A549 (cell line): ENCODE measurements around the gene DNMT1. TPM values are rescaled to one million over a fixed set of nuclear protein-coding genes. Genes with fewer than 3 reads are reported as not detected.

Source experiments
- ATAC-seq, 2 experiments: fragments of 200-7000 bp in 1 of 2; fragments of >200 bp in 1 of 2; cut with Nextera tagmentation in 1 of 2; cut with Tn5 transposase in 1 of 2; 3 replicates each; pipeline versions ENCODE4 v1.8.0 to v1.9.1; 2018 to 2020; ENCODE audit warnings: mild to moderate bottlenecking in 1 of 2, moderate library complexity in 1 of 2
- CTCF ChIA-PET: fragments of 300-600 bp; sonication (Branson Sonifier 250); formaldehyde crosslinking; extraction: SDS; loops from one replicate; lab custom pipeline; 2021; ENCODE audit warnings: antibody characterized with exemption, inconsistent platforms; lab: Yijun Ruan, JAX
- POLR2A ChIA-PET: fragments of 350-600 bp; formaldehyde crosslinking; extraction: SDS; loops from one replicate; lab custom pipeline; 2021; ENCODE audit warnings: antibody characterized with exemption, inconsistent platforms; lab: Yijun Ruan, JAX
- DNase-seq, 2 experiments: peaks; one replicate each; pipeline versions ENCODE4 v3.0.0 to v3.0.0-alpha.2; 2011 to 2016; ENCODE audit warnings: low read depth in 1 of 2, low spot score in 1 of 2
- FAIRE-seq: peaks from 2 replicates; lab custom pipeline; 2011; peaks lifted over from hg19 to GRCh38; lab: Jason Lieb, UNC
- H3K27ac ChIP-seq, 2 experiments: fragments of >200 bp; sonication (Bioruptor Twin); formaldehyde crosslinking; 3 replicates each; pipeline ENCODE4 v1.5.1; 2016 to 2017
- H3K4me1 ChIP-seq: fragments of >200 bp; sonication (Bioruptor Twin); formaldehyde crosslinking; 3 replicates; pipeline ENCODE4 v1.6.1; 2016
- H3K4me2 ChIP-seq: fragments of >200 bp; sonication (Bioruptor Twin); formaldehyde crosslinking; 3 replicates; pipeline ENCODE4 v1.6.1; 2016
- H3K4me3 ChIP-seq: fragments of >200 bp; sonication (Bioruptor Twin); formaldehyde crosslinking; 3 replicates; pipeline ENCODE4 v1.5.1; 2016
- H3K9me3 ChIP-seq: fragments of >200 bp; sonication (Bioruptor Twin); formaldehyde crosslinking; 3 replicates; pipeline ENCODE4 v1.6.1; 2016
- ATOH8 ChIP-seq: fragments of 250-450 bp; sonication (Bioruptor Pico); IDR thresholded peaks from 2 replicates; pipeline ENCODE4 v1.5.0; 2020; ENCODE audit warnings: low read depth, mild to moderate bottlenecking, moderate library complexity
- CBX2 ChIP-seq: fragments of 200-600 bp; sonication (generic); IDR thresholded peaks from 2 replicates; pipeline ENCODE4 v1.6.1; 2016; ENCODE audit warnings: low read depth, mild to moderate bottlenecking, borderline replicate concordance
- CBX8 ChIP-seq: fragments of 200-600 bp; sonication (generic); IDR thresholded peaks from 2 replicates; pipeline ENCODE4 v1.6.1; 2016
- CHD4 ChIP-seq: fragments of 200-600 bp; sonication (generic); IDR thresholded peaks from 2 replicates; pipeline ENCODE4 v1.6.1; 2016; ENCODE audit warnings: antibody characterized with exemption, mild to moderate bottlenecking, borderline replicate concordance
- EHF ChIP-seq: fragments of 250-450 bp; sonication (Bioruptor Pico); IDR thresholded peaks from 2 replicates; pipeline ENCODE4 v1.5.0; 2020; ENCODE audit warnings: mild to moderate bottlenecking
- EHMT2 ChIP-seq: fragments of 200-600 bp; sonication (generic); IDR thresholded peaks from 2 replicates; pipeline ENCODE4 v1.6.1; 2016; ENCODE audit warnings: antibody characterized with exemption, low read depth, mild to moderate bottlenecking, moderate library complexity
- HOXA7 ChIP-seq: fragments of 250-450 bp; sonication (Bioruptor Pico); IDR thresholded peaks from 2 replicates; pipeline ENCODE4 v1.5.0; 2020; ENCODE audit warnings: mild to moderate bottlenecking, moderate library complexity
- HOXB13 ChIP-seq: fragments of 250-450 bp; sonication (Bioruptor Pico); IDR thresholded peaks from 2 replicates; pipeline ENCODE4 v1.5.0; 2020; ENCODE audit warnings: low read depth, mild to moderate bottlenecking, moderate library complexity
- JUNB ChIP-seq: fragments of >200 bp; sonication (Bioruptor Twin); formaldehyde crosslinking; IDR thresholded peaks from 2 replicates; pipeline ENCODE4 v1.6.1; 2016
- KDM1A ChIP-seq: fragments of 200-600 bp; sonication (generic); IDR thresholded peaks from 2 replicates; pipeline ENCODE4 v1.6.1; 2016; ENCODE audit warnings: low read depth, mild to moderate bottlenecking
- NPAS2 ChIP-seq: fragments of 250-450 bp; sonication (Bioruptor Pico); IDR thresholded peaks from 2 replicates; pipeline ENCODE4 v1.8.0; 2022; ENCODE audit warnings: mild to moderate bottlenecking, moderate library complexity, borderline replicate concordance
- POLR2AphosphoS2 ChIP-seq: conservative IDR thresholded peaks from 2 replicates; pipeline ENCODE4 v1.6.1; 2012; ENCODE audit warnings: low read length, improper control_type of control experiment, inconsistent platforms
- RAD21 ChIP-seq, 2 experiments: fragments of >200 bp in 1 of 2; sonication (Bioruptor Twin) in 1 of 2; formaldehyde crosslinking in 1 of 2; IDR thresholded peaks in 1 of 2; conservative IDR thresholded peaks in 1 of 2; 2 replicates in 1 of 2; 3 replicates in 1 of 2; pipeline ENCODE4 v1.6.1; 2012 to 2018; ENCODE audit warnings: inconsistent platforms in 1 of 2
- RARB ChIP-seq: fragments of 250-450 bp; sonication (Bioruptor Pico); IDR thresholded peaks from 2 replicates; pipeline ENCODE4 v1.8.0; 2021; ENCODE audit warnings: mild to moderate bottlenecking, moderate library complexity
- TFCP2L1 ChIP-seq: fragments of 250-450 bp; sonication (Bioruptor Pico); IDR thresholded peaks from 2 replicates; pipeline ENCODE4 v1.5.0; 2021; ENCODE audit warnings: mild to moderate bottlenecking
- TP53 ChIP-seq: fragments of 250-450 bp; sonication (Bioruptor Pico); IDR thresholded peaks from 2 replicates; pipeline ENCODE4 v1.5.0; 2021; ENCODE audit warnings: mild to moderate bottlenecking, moderate library complexity
- ZSCAN20 ChIP-seq: fragments of 250-450 bp; sonication (Bioruptor Pico); IDR thresholded peaks from 2 replicates; pipeline ENCODE4 v1.8.0; 2022; ENCODE audit warnings: mild to moderate bottlenecking, moderate library complexity
- WGBS: methylation state at CpG from one replicate; pipeline ENCODE4 v1.1.6; 2017; ENCODE audit errors: missing lambda C conversion rate; 5-methylcytosine and 5-hydroxymethylcytosine counted together
- polyA plus RNA-seq, 4 experiments: library from polyadenylated mRNA; depleted of rRNA in 3 of 4; stranded (reverse); fragments of >200 nt; fragmentation: RNase III in 1 of 4; extraction: RNeasy Plus Mini Kit Qiagen cat#74134 plus additional on column Dnase treatment in 1 of 4; gene quantifications; 2 replicates in 3 of 4; 3 replicates in 1 of 4; pipeline ENCODE4 v1.2.3, GENCODE V29; 2011 to 2017
- TF ChIP-seq, protein P1 (sequence below): fragments of >200 bp; sonication (Bioruptor Twin); formaldehyde crosslinking; IDR thresholded peaks from 3 replicates; pipeline ENCODE4 v1.5.1; 2016
- TF ChIP-seq, protein P2 (sequence below): IDR thresholded peaks from 2 replicates; pipeline ENCODE4 v1.6.1; 2012
- TF ChIP-seq, protein P3 (sequence below): fragments of >200 bp; sonication (Bioruptor Twin); formaldehyde crosslinking; IDR thresholded peaks from 3 replicates; pipeline ENCODE4 v1.6.1; 2016
- TF ChIP-seq, protein P4 (sequence below): fragments of 250-450 bp; sonication (Bioruptor Pico); IDR thresholded peaks from 2 replicates; pipeline ENCODE4 v1.5.0; 2021; ENCODE audit warnings: mild to moderate bottlenecking, moderate library complexity, borderline replicate concordance
- TF ChIP-seq, protein P5 (sequence below): IDR thresholded peaks from 2 replicates; pipeline ENCODE4 v1.6.1; 2012; ENCODE audit warnings: low read depth, borderline replicate concordance

The DNMT1 gene
- polyA plus RNA-seq, 2 of the 4 experiments (the other 2 are of a cell fraction) = 85.2 to 86.2 TPM

DNA sequence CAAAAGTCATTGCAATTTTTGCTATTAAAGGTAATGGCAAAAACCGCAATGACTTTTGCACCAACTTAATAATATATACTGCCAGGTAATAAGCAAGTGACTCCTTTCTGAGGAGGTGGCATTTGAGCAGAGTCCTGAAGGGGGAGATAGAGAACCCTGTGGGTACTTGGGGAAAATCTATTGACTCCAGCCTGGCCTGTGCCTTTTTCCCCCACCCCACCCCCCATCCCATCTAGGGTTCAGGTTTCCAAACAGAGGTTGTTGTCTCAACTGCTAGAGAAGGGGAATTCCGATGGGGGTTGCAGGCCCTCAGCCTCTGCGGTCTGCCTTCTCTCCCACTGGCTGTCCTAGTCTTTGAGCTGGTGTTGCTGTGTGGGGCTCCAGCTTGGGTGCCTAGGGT, 24.9 kb upstream of the DNMT1 start:
- Histone ChIP-seq H3K9me3 (no peaks in the 10 kb centered on the region), H3K4me3 (no peak overlapping the region), H3K4me2 (no peak overlapping the region), H3K4me1 (0 out of 3 replicates have a peak, but pooled peaks cover 4% of the 10 kb centered on the region)
- TF ChIP-seq POLR2AphosphoS2 (no peak), ATOH8 (CRISPR knock-in tag) (no peak), CHD4 (no peak), CBX8 (no peak), RAD21 (conservative IDR thresholded peaks at IDR 0.05 in 1 of 2, IDR thresholded peaks at IDR 0.05 in 1 of 2) (peak in 1 of 2 experiments; percentile 22; a peak in 1 of 5 replicates)
- TF ChIP-seq, protein P1, sequence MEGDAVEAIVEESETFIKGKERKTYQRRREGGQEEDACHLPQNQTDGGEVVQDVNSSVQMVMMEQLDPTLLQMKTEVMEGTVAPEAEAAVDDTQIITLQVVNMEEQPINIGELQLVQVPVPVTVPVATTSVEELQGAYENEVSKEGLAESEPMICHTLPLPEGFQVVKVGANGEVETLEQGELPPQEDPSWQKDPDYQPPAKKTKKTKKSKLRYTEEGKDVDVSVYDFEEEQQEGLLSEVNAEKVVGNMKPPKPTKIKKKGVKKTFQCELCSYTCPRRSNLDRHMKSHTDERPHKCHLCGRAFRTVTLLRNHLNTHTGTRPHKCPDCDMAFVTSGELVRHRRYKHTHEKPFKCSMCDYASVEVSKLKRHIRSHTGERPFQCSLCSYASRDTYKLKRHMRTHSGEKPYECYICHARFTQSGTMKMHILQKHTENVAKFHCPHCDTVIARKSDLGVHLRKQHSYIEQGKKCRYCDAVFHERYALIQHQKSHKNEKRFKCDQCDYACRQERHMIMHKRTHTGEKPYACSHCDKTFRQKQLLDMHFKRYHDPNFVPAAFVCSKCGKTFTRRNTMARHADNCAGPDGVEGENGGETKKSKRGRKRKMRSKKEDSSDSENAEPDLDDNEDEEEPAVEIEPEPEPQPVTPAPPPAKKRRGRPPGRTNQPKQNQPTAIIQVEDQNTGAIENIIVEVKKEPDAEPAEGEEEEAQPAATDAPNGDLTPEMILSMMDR = no peak; the same call in 2 of the 3 replicates
- TF ChIP-seq, protein P2, sequence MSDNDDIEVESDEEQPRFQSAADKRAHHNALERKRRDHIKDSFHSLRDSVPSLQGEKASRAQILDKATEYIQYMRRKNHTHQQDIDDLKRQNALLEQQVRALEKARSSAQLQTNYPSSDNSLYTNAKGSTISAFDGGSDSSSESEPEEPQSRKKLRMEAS = no peak
- TF ChIP-seq, all 56 proteins: peak for 1
- POLR2A ChIA-PET = no interaction called here
- DNase-seq = peak in 1 of 2 experiments; percentile 61
- H3K27ac ChIP-seq = no peak overlapping the region; a peak in 1 of 6 replicates
- 0% methylated on average over 1 of the region's 3 CpGs for WGBS
- ATAC-seq = peak; percentile 74 to 89; a peak in 4 of 6 replicates
- CTCF ChIA-PET = interaction anchor here (0.6 to 0.9 kb wide), 3 partner anchors 19 to 910 kb away, joined by 3 read pairs; no protein-coding TSS in a partner anchor
- FAIRE-seq = no peak

DNA sequence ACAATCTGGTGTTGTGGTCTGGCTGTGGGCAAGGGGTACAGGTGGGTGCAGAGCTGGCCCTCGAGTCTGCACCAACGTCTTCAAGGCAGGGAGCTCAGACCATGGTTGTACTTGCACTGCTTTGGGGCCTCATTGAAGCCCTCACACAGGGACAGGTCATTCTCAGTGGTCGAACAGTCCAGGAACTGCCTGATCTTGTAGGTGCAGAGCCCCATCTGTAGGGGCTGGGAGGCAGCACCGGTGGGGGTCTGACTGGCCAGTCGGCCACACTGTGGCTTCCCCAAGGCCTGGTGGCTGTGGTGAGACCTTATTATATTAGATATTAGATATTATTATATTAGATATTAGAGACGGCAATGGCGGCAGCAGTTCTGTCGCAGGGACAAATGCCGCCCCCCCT, 22.3 kb upstream of the DNMT1 start:
- CTCF ChIA-PET = no interaction called here
- no peak for FAIRE-seq
- H3K4me1 ChIP-seq = 0 out of 3 replicates have a peak, but pooled peaks cover 4% of the 10 kb centered on the region
- no peak for TF ChIP-seq POLR2AphosphoS2
- TF ChIP-seq, protein P3, sequence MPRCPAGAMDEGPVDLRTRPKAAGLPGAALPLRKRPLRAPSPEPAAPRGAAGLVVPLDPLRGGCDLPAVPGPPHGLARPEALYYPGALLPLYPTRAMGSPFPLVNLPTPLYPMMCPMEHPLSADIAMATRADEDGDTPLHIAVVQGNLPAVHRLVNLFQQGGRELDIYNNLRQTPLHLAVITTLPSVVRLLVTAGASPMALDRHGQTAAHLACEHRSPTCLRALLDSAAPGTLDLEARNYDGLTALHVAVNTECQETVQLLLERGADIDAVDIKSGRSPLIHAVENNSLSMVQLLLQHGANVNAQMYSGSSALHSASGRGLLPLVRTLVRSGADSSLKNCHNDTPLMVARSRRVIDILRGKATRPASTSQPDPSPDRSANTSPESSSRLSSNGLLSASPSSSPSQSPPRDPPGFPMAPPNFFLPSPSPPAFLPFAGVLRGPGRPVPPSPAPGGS = no peak
- H3K4me3 ChIP-seq = no peak overlapping the region
- H3K27ac ChIP-seq = no peak overlapping the region
- 62% methylated on average over 9 of the region's 9 CpGs for WGBS
- peak; percentile 34 to 36; a peak in 1 of 6 replicates for ATAC-seq
- POLR2A ChIA-PET = no interaction called here
- no peak overlapping the region for H3K4me2 ChIP-seq
- DNase-seq = peak in 1 of 2 experiments; percentile 17
- H3K9me3 ChIP-seq = no peaks in the 10 kb centered on the region

- no peak for FAIRE-seq
- ATAC-seq = no peak
- WGBS = 79% methylated on average over 5 of the region's 5 CpGs
- no peak overlapping the region for H3K4me2 ChIP-seq
- H3K4me3 ChIP-seq = no peak overlapping the region
- ChIA-PET CTCF (interaction anchor here (1.5 kb wide), 1 partner anchor 14 kb away, joined by 4 read pairs; no protein-coding TSS in a partner anchor), POLR2A (no interaction called here)
- no peak for DNase-seq
- 0 out of 3 replicates have a peak, but pooled peaks cover 2% of the 10 kb centered on the region for H3K4me1 ChIP-seq
- H3K9me3 ChIP-seq = no peaks in the 10 kb centered on the region
- H3K27ac ChIP-seq = no peak overlapping the region
- TF ChIP-seq KDM1A (no peak), TP53 (CRISPR knock-in tag) (no peak), ZSCAN20 (no peak), TFCP2L1 (CRISPR knock-in tag) (no peak), EHMT2 (no peak), CHD4 (no peak), ATOH8 (CRISPR knock-in tag) (no peak), JUNB (no peak), EHF (no peak), HOXB13 (CRISPR knock-in tag) (no peak), NPAS2 (CRISPR knock-in tag) (no peak), HOXA7 (CRISPR knock-in tag) (no peak), CBX2 (no peak), RARB (CRISPR knock-in tag) (no peak)
- TF ChIP-seq, protein P4, sequence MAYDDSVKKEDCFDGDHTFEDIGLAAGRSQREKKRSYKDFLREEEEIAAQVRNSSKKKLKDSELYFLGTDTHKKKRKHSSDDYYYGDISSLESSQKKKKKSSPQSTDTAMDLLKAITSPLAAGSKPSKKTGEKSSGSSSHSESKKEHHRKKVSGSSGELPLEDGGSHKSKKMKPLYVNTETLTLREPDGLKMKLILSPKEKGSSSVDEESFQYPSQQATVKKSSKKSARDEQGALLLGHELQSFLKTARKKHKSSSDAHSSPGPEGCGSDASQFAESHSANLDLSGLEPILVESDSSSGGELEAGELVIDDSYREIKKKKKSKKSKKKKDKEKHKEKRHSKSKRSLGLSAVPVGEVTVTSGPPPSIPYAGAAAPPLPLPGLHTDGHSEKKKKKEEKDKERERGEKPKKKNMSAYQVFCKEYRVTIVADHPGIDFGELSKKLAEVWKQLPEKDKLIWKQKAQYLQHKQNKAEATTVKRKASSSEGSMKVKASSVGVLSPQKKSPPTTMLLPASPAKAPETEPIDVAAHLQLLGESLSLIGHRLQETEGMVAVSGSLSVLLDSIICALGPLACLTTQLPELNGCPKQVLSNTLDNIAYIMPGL (CRISPR knock-in tag) = no peak
- TF ChIP-seq, protein P5, sequence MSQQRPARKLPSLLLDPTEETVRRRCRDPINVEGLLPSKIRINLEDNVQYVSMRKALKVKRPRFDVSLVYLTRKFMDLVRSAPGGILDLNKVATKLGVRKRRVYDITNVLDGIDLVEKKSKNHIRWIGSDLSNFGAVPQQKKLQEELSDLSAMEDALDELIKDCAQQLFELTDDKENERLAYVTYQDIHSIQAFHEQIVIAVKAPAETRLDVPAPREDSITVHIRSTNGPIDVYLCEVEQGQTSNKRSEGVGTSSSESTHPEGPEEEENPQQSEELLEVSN = no peak
Measured at GRCh38 chr19:10214784-10215183, 20.0 kb upstream of the DNMT1 start.
